Testis (tissue), 3 donors: ENCODE data around the gene ZNF227. TPM values are rescaled to one million over a fixed set of nuclear protein-coding genes. Genes with fewer than 3 reads are reported as not detected.
"Not testable (repeated sequence)": the region's sequence is repeated elsewhere in the genome, so short reads cannot be mapped to it uniquely, and the experiment has no call there.

Source experiments
- DNase-seq: peaks from one replicate; pipeline ENCODE4 v3.0.0-alpha.2; 2019
- H3K27ac ChIP-seq, 2 donors: fragments of 200-600 bp; sonication (generic); one replicate each; pipeline ENCODE4 v1.5.1; 2019
- H3K27me3 ChIP-seq: fragments of 200-600 bp; sonication (generic); one replicate; pipeline ENCODE4 v1.5.1; 2019
- H3K36me3 ChIP-seq: fragments of 200-600 bp; sonication (generic); one replicate; pipeline ENCODE4 v1.5.1; 2017; ENCODE audit warnings: low read depth; ENCODE audit errors: missing control alignments
- H3K4me1 ChIP-seq: fragments of 200-600 bp; sonication (generic); one replicate; pipeline ENCODE4 v1.5.1; 2019
- H3K4me3 ChIP-seq, 2 donors: fragments of 200-600 bp; sonication (generic); one replicate each; pipeline ENCODE4 v1.5.1; 2017 to 2019
- H3K9me3 ChIP-seq: fragments of 200-600 bp; sonication (generic); one replicate; pipeline ENCODE4 v1.5.1; 2017
- CTCF ChIP-seq, 3 experiments: fragments of 450-650 bp in 2 of 3; fragments of 200-600 bp in 1 of 3; sonication (generic) in 1 of 3; IDR thresholded peaks; one replicate each; pipeline ENCODE4 v1.5.1; 2016 to 2019; ENCODE audit warnings: antibody characterized with exemption in 3 of 3, mild to moderate bottlenecking in 2 of 3, moderate library complexity in 1 of 3
- POLR2A ChIP-seq: fragments of 450-650 bp; IDR thresholded peaks from one replicate; pipeline ENCODE4 v1.6.1; 2017; ENCODE audit warnings: antibody characterized with exemption, mild to moderate bottlenecking, moderate library complexity
- WGBS, 2 donors: methylation state at CpG; one replicate each; pipeline ENCODE4 v1.1.5; 2018; 5-methylcytosine and 5-hydroxymethylcytosine counted together
- intact Hi-C: fragments of 100-400 bp; cut with DNase I; formaldehyde crosslinking; loops from one replicate; pipeline ENCODE4 v1.15.1; 2023; ENCODE audit warnings: low total_unique reads
- polyA plus RNA-seq: library from polyadenylated mRNA; stranded (reverse); fragments of 350-450 nt; fragmentation: Illumina TruSeq; extraction: RNeasy Lipid Tissue Mini Kit (QIAGEN cat#74804); gene quantifications from one replicate; pipeline ENCODE4 v1.2.3, GENCODE V29; 2014; ENCODE audit warnings: low read depth, low replicate concordance; ENCODE audit not compliant: insufficient read depth
- total RNA-seq, 2 donors: library from RNA; depleted of rRNA; stranded (reverse); fragments of >200 nt; gene quantifications; one replicate each; pipeline ENCODE4 v1.2.3, GENCODE V29; 2016

The ZNF227 gene
- total and polyA plus RNA-seq, 3 donors from 2014 or later: 12.8 to 25.0 (median 19.8) TPM

- H3K4me1 ChIP-seq: no peaks in the 10 kb centered on the region
- intact Hi-C loops: no loop called here
- no peaks in the 10 kb centered on the region for H3K36me3 ChIP-seq
- H3K27ac ChIP-seq: no peak overlapping the region
- TF ChIP-seq CTCF (IDR thresholded peaks at IDR 0.05) (no peak), POLR2A (no peak)
- no peaks in the 10 kb centered on the region for H3K9me3 ChIP-seq
- no peaks in the 10 kb centered on the region for H3K27me3 ChIP-seq
- 88 to 94% methylated on average over 3 of the region's 3 CpGs for WGBS, 2 donors
- DNase-seq: no peak
- H3K4me3 ChIP-seq: no peak overlapping the region
Observed at GRCh38 chr19:44232867-44233266, 20.5 kb downstream of the ZNF227 start.

GRCh38 chr19:44236384-44236783, 24.1 kb downstream of the ZNF227 start:
- WGBS, 2 donors: 97 to 98% methylated on average over 8 of the region's 8 CpGs
- Histone ChIP-seq H3K4me1 (no peaks in the 10 kb centered on the region), H3K4me3 (no peak overlapping the region), H3K9me3 (no peaks in the 10 kb centered on the region), H3K27ac (no peak overlapping the region), H3K36me3 (no peaks in the 10 kb centered on the region), H3K27me3 (no peaks in the 10 kb centered on the region)
- DNase-seq: no peak
- TF ChIP-seq CTCF (IDR thresholded peaks at IDR 0.05) (no peak), POLR2A (no peak)
- intact Hi-C loops: no loop called here

DNA sequence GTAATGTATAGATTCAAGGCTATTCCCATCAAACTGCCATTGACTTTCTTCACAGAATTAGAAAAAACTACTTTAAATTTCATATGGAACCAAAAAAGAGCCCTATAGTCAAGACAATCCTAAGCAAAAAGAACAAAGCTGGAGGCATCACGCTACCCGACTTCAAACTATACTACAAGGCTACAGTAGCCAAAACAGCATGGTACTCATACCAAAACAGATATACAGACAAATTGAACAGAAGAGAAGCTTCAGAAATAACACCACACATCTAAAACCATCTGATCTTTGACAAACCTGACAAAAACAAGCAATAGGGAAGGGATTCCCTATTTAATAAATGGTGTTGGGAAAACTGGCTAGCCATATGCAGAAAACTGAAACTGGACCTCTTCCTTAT, 40.0 kb downstream of the ZNF227 start:
- H3K9me3 ChIP-seq, H3K4me3 ChIP-seq, DNase-seq, H3K36me3 ChIP-seq, H3K27ac ChIP-seq, H3K27me3 ChIP-seq, H3K4me1 ChIP-seq, intact Hi-C loops: not testable (repeated sequence)
- 89 to 94% methylated on average over 2 of the region's 2 CpGs for WGBS, 2 donors

- H3K4me3 ChIP-seq, H3K9me3 ChIP-seq, H3K4me1 ChIP-seq, H3K27ac ChIP-seq, DNase-seq, H3K36me3 ChIP-seq, intact Hi-C loops, H3K27me3 ChIP-seq: not testable (repeated sequence)
- WGBS, 2 donors: 89 to 94% methylated on average over 2 of the region's 2 CpGs
Observed at GRCh38 chr19:44253392-44253791, 41.1 kb downstream of the ZNF227 start.

GRCh38 chr19:44254496-44254895, 42.2 kb downstream of the ZNF227 start:
- H3K4me1 ChIP-seq: no peaks in the 10 kb centered on the region
- no peaks in the 10 kb centered on the region for H3K9me3 ChIP-seq
- no peak overlapping the region for H3K4me3 ChIP-seq
- no peaks in the 10 kb centered on the region for H3K27me3 ChIP-seq
- intact Hi-C loops: no loop called here
- H3K36me3 ChIP-seq: no peaks in the 10 kb centered on the region
- TF ChIP-seq CTCF (IDR thresholded peaks at IDR 0.05): no peak
- no peak for TF ChIP-seq POLR2A
- WGBS, 2 donors: 92 to 98% methylated on average over 2 of the region's 2 CpGs
- H3K27ac ChIP-seq: no peak overlapping the region
- no peak for DNase-seq

DNA sequence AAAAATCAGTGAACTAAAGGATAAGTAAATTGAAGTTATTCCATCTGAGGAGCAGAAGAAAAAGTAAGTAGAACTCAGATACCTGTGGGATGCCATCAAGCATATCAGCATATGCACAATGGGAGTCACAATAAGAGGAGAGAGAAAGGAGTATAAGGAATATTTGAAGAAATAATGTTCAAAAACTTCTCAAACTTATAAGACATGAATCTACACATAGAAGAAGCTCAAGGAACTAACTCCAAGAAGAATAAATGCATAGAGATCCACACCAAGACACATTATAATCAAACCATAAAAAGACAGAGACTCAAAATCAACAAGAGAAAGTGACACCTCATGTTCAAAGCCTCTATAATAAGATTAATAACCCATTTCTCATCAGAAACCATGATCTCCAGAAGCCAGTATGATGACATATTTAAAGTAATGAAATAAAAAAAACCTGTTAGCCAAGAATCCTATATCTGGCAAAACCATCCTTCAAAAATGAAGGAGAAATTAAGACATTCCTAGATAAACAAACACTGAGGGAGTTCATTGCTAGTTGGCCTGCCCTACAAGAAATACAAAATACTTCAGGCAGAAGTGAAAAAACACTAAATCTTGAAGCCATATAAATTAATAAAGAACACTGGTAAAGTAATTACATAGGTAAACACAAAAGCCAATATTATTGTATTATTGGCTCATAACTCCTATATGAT, 43.5 kb downstream of the ZNF227 start:
- H3K9me3 ChIP-seq: no peaks in the 10 kb centered on the region
- TF ChIP-seq CTCF (IDR thresholded peaks at IDR 0.05) (no peak), POLR2A (no peak)
- intact Hi-C loops: no loop called here
- no peaks in the 10 kb centered on the region for H3K4me1 ChIP-seq
- no peaks in the 10 kb centered on the region for H3K36me3 ChIP-seq
- no peak for DNase-seq
- no peak overlapping the region for H3K27ac ChIP-seq
- H3K4me3 ChIP-seq: no peak overlapping the region
- no peaks in the 10 kb centered on the region for H3K27me3 ChIP-seq
